Retinal pigment epithelial cell (primary cell): Measurements from ENCODE around the gene CEND1.

Experiments
- DNase-seq: peaks from one replicate; pipeline ENCODE4 v3.0.0-alpha.2; 2010; ENCODE audit warnings: low read depth
- H3K4me3 ChIP-seq: 2 replicates; pipeline ENCODE4 v1.5.1; 2011; ENCODE audit warnings: mild to moderate bottlenecking, low read length, control low read depth, moderate library complexity
- TF ChIP-seq, protein P1 (sequence below): conservative IDR thresholded peaks from 2 replicates; pipeline ENCODE4 v1.5.1; 2011; ENCODE audit warnings: low read depth, low read length, control low read depth, inconsistent platforms

The CEND1 gene

DNA sequence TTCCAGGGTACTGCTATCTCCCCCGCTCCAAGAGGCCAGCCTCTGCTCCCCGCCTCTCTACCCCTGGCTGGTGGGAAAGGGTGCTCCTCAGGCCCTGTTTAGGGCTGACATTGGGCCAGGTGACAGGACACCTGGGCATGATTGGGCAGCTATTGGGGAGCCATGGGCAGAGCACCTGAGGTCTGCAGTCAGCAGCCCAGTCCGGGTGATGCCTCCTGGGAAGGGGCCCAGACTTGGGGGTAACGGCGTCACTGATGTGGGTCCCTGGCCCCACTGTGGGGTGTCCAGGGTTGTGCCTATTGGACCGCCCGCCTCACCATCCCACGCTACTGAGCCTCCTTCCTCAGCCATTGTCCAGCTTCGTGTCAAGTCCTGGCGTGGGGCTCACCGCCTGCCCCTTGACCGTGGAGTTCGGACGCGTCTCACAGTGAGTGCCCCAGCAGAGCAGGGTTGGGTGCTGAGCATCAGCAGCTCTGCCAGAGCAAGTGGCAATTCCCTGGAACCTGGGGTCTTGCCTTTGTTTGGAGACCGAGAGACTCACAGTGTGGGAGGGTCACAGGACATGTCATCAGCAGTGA lies 9.8 kb downstream of the CEND1 start:
- no peak for DNase-seq
- TF ChIP-seq, protein P1, sequence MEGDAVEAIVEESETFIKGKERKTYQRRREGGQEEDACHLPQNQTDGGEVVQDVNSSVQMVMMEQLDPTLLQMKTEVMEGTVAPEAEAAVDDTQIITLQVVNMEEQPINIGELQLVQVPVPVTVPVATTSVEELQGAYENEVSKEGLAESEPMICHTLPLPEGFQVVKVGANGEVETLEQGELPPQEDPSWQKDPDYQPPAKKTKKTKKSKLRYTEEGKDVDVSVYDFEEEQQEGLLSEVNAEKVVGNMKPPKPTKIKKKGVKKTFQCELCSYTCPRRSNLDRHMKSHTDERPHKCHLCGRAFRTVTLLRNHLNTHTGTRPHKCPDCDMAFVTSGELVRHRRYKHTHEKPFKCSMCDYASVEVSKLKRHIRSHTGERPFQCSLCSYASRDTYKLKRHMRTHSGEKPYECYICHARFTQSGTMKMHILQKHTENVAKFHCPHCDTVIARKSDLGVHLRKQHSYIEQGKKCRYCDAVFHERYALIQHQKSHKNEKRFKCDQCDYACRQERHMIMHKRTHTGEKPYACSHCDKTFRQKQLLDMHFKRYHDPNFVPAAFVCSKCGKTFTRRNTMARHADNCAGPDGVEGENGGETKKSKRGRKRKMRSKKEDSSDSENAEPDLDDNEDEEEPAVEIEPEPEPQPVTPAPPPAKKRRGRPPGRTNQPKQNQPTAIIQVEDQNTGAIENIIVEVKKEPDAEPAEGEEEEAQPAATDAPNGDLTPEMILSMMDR, result no peak
- no peak overlapping the region for H3K4me3 ChIP-seq

DNA sequence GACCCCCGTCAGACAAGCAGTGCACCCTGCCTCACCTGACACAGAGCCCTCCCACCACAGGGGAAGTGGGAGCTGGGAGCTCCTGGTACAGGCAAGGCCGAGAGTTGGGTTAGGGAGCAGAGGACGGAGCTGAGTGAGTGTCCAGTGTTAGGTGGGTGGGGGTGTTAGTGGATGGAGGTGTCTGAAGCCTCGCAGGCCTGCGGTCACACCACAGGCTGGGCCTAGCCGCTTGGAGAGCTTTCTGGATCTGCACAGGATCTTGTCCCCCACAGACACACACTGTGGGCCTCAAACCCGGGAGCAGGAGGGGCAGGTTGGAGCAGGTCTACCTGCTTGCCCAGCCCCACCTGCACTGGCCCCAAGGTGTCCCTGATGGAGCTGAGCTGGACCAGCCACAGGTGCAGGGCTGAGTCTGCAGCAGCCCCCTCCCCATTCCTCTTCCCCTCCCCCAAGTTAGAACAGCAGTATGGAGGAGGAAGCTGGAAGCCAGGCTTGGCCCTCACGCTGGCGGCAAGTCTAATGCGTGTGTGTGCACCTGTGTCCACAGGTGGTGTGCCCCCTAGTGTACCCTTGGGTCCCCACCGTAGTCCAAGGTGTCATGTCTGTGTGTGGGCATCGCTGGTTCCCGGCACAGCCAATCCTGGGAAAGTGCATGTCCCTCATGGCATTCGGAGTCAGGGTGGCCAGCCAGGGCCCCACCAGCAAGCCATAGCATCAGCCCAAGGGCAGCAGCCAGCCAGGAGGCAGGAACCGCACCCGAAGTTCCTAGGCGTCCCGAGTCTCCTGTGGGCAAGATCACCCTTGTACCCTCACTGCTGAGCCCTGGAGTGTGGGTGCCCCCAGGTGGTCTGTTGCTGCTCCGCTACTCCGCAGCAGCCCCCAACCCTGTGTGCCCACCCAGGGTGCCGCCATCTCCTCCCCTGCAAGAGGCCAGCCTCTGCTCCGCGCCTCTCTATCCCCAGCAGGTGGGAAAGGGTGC lies 10.6 kb downstream of the CEND1 start:
- TF ChIP-seq, protein P1, result no peak
- DNase-seq, result no peak
- H3K4me3 ChIP-seq, result no peak overlapping the region

DNA sequence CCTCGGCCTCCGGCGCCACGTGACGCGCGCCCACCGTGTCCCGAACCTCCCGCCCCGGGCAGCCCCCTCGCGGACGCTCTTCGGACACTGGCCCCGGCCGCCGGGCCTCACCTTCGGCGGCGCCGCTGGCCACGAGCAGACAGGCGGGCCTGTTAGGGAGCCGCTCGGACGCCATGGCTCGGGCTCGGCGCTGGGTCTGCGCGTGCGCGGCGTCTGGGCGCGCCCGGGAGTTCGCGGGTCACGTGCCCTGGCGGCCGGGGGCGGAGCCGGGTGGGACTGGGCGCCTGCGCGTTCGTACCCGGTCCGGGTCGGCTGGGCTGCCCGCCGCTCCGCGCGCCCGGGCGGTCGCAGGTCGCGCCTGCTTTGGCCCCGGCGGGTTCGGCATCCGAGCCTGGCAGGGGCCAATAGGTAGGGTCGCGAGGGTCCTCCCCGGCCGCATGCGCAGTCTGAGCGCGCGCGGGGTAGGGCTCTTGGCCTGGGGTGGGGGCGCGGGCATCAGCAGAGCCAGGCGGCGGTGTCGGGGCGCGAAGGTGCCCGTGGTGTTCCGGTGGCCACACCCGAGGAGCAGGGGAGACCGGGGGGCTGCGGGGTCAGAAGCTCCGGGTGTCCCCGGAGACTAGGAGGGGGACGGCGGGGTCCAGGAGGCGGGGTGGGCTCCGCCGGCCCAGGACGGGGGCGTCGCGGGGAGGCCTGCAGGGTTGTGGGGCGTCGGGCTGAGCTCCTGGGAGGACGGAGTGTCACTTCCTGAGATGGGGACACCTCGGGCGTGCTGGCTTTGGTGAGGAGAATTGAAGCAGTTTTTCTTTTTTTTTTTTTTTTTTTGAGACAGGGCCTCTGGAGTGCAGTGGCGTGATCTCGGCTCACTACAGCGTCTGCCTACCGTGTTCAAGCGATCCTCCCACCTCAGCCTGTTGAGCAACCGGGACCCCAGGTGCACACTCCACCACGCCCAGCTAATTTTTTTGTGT lies 12.3 kb downstream of the CEND1 start, which contains the start of gene GATD1:
GATD1 (minus strand) TSS at position 200 of the 968 bp plus-strand sequence; CDS start at position 175, 25 bp downstream.
- no peak for DNase-seq
- H3K4me3 ChIP-seq, result peak within 1 kb of the TSS; percentile 72
- TF ChIP-seq, protein P1, result no peak

DNA sequence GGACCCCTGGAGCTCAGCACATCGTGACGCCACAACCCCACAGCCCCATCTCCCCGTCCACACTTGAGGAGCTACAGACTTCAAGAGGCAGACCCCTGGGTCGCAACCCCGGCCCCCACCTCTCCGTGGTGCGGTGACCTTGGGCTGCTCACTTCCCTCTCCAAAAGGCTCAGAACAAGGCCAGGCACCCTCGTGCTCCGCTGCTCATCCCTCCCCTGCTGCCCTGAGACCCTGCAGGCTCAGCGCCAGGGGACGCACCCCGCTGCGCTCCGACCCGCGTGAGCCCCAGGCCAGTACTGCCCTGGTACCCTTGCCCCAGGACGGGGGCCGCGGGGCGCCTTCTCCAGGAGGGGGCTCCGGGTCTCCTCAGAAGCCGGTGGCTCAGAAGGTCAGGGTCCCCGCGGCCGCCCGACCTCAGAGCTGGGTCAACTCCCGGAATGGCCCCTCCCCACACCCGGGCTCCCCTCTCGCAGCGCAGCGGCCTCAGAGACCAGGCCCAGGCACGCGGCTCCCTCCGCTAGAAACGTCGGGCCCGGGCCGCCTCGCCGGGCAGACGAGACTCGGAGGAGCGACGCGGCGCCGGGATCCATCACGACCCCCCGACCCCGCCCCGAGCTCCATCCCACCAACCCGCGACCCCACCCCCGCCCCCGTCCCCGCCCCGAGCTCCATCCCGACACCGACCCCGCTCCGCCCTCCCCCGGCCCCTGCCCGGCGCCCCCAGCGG lies 13.2 kb downstream of the CEND1 start:
- H3K4me3 ChIP-seq, result peak overlapping the region; percentile 72
- no peak for DNase-seq
- TF ChIP-seq, protein P1, result no peak

DNA sequence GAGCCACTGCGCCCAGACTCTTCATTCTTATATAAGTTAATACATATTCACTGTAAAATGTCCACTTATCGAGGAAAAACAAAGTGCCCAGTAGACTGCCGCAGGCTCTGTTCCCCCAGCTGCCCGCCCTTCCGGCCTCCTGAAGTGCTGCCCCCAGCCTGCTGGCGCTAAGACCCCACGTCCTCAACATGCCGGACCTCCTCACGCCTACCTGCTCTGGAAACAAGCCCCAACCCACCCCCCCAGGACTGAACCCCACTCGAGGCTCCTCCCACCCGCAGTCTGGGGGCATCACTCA lies 13.7 kb downstream of the CEND1 start:
- TF ChIP-seq, protein P1, result no peak
- H3K4me3 ChIP-seq, result peak overlapping the region; percentile 72
- no peak for DNase-seq

DNA sequence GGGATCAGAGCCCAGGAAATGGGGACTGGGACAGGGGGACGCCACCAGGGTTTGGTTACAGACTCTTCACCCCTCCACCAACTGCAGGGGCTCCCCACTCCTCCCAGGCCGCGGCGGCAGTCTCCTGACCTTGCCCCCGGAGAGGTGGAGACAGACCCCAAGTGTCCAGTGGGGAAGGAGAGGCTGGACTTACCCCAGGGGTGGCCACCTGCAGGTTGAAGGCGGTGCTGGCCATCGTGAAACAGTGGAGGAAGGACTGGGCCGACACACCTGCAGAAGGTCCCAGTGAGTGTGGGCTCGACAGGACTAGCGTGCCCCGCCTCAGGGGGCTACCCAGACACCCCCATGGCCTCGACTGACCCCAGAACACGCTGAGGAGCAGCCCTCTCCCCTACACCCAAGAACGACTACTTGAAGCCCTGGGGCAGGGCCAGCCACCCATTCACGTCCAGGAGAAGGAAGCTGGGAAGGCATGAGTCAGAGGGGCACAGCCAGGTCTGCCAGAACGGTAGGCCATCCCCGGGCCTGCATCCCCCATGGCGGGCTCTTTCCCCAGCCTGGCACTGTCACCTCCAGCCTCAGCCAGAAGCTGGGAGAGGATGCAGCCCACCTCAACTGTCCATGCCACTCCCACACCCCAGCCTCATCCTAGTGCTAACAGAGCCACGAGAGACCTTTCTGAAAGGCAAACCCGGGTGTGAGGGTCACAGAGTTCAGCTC lies 14.9 kb downstream of the CEND1 start:
- TF ChIP-seq, protein P1, result no peak
- no peak for DNase-seq
- peak overlapping the region; percentile 16 for H3K4me3 ChIP-seq
